AG10803 (cell line): ENCODE measurements around the gene PNPLA7.

Experiments
- DNase-seq: peaks from one replicate; pipeline ENCODE4 v3.0.0; 2010; ENCODE audit warnings: low read depth
- H3K4me3 ChIP-seq: 2 replicates; pipeline ENCODE4 v1.5.1; 2011; ENCODE audit warnings: mild to moderate bottlenecking, low read length, control low read depth
- TF ChIP-seq, protein P1 (sequence below): conservative IDR thresholded peaks from 2 replicates; pipeline ENCODE4 v1.5.1; 2011; ENCODE audit warnings: mild to moderate bottlenecking, low read length, control low read depth, inconsistent platforms

Gene PNPLA7

DNA sequence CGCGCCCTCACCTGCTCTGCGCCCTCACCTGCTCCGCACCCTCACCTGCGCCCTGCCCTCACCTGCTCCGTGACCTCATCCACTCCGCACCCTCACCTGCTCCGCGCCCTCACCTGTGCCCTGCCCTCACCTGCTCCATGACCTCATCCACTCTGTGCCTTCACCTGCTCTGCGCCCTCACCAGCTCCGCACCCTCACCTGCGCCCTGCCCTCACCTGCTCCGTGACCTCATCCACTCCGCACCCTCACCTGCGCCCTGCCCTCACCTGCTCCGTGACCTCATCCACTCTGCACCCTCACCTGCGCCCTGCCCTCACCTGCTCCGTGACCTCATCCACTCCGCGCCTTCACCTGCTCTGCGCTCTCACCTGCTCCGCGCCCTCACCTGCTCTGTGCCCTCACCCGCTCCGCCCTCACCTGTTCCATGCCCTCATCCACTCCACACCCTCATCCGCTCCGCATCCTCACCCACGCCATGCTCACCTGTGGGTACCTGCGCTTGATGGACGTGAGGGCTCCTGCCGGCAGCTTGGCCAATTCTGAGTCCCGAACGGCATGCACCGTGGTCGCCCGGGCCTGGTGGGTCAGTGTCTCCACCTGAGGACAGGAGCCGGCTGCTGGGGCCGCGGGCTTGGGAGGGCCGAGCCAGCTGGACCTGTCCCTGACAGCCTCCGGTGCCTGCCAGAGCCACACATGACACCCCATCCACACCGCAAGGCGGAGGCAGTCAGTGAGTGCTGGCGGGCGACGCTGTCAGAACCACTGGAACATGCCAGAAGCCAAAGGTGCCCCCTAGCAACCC, 55.5 kb downstream of the PNPLA7 start:
- TF ChIP-seq, protein P1, sequence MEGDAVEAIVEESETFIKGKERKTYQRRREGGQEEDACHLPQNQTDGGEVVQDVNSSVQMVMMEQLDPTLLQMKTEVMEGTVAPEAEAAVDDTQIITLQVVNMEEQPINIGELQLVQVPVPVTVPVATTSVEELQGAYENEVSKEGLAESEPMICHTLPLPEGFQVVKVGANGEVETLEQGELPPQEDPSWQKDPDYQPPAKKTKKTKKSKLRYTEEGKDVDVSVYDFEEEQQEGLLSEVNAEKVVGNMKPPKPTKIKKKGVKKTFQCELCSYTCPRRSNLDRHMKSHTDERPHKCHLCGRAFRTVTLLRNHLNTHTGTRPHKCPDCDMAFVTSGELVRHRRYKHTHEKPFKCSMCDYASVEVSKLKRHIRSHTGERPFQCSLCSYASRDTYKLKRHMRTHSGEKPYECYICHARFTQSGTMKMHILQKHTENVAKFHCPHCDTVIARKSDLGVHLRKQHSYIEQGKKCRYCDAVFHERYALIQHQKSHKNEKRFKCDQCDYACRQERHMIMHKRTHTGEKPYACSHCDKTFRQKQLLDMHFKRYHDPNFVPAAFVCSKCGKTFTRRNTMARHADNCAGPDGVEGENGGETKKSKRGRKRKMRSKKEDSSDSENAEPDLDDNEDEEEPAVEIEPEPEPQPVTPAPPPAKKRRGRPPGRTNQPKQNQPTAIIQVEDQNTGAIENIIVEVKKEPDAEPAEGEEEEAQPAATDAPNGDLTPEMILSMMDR: no peak
- no peak overlapping the region for H3K4me3 ChIP-seq
- DNase-seq: no peak

DNA sequence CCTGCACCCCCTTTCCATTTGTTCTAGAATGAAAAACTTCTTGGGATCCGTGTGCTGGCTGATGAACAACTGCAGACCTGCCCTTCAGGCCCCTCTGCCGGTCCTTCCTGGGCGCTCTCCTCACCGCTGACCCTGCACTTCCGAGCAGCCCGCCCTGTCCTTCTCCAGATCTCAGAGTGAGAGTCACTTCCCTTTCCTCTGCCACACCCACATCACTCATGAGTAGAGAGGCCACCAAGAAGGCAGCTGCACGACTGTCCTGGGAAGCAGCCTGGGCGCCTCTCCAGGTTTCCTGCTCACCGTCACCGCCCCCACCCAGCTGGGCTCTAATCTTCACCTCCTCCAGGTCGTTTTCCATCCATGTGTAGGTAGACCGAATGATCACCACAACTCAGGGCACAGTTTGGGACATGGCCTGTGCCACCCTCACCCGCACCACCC, 56.1 kb downstream of the PNPLA7 start:
- no peak for DNase-seq
- no peak overlapping the region for H3K4me3 ChIP-seq
- TF ChIP-seq, protein P1: no peak

DNA sequence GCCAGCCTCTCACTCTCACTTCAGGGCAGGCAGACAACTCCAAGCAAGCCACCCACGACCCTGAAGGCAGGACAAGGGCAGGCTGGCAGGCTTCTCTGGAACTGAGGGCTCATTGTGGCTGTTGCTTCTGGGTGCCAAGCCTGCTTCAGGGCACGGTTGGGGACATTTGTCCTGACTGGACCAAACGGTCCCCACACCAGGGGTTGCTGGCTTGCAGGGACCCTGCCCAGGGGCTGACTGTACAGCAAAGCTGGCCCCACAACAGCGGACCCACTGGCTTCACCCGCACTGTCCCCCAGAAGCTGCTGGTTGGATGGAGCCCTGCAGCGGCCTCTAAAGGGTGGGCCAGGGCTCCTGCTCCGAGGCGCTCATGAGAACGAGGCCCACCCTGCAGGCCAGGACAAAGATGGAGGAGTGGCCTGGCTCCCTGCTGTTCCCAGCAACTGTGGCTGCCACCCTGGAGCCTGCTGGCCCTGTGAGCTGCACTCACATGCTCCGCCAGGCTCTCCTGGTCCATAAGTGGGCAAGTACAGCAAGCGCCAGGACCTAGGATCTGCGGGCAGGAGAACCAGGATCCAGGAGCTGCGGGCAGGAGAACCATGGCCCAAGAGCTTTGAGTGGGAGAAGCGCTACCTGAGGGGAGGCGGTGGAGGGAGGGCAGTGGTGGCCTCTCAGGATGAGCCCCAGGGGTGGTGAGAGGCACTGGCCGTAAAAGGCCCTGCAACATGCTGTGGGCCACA, 56.7 kb downstream of the PNPLA7 start:
- no peak overlapping the region for H3K4me3 ChIP-seq
- TF ChIP-seq, protein P1: no peak
- DNase-seq: no peak

DNA sequence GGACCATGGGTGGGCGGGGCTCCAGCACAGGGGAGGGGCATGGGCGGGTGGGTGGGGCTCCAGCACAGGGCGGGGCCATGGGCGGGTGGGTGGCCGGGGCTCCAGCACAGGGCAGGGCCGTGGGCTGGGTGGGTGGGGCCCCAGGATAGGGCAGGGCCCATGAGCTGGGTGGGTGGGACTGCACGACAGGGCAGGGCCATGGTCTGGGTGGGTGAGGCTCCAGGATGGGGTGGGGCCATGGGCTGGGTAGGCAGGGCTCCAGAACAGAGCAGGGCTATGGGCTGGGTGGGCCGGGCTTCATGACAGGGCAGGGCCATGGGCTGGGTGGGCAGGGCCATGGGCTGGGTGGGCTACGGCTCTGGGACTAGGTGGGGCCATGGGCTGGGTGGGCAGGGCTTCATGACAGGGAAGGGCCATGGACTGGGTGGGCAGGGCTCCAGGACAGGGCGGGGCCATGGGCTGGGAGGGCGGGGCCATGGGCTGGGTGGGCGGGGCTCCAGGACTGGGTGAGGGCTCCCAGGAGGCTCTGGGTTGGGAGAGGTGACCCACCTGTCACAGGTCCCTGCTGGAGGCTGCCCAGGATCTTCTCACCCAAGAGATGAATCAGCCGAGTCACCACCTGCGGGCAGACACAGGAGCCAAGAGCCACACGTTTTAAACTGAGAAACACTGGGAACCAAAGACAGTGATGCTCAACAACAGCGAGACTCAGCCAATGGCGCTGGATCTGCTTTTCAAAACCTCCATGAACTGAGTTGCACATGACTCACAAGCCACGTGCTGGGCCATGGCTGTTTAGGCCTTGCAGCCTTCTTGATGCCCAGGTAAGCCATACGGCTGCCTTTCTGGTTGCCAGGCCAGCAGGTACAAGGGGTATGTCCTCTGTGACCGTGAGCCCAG, 57.5 kb downstream of the PNPLA7 start:
- no peak for DNase-seq
- H3K4me3 ChIP-seq: no peak overlapping the region
- TF ChIP-seq, protein P1: no peak

DNA sequence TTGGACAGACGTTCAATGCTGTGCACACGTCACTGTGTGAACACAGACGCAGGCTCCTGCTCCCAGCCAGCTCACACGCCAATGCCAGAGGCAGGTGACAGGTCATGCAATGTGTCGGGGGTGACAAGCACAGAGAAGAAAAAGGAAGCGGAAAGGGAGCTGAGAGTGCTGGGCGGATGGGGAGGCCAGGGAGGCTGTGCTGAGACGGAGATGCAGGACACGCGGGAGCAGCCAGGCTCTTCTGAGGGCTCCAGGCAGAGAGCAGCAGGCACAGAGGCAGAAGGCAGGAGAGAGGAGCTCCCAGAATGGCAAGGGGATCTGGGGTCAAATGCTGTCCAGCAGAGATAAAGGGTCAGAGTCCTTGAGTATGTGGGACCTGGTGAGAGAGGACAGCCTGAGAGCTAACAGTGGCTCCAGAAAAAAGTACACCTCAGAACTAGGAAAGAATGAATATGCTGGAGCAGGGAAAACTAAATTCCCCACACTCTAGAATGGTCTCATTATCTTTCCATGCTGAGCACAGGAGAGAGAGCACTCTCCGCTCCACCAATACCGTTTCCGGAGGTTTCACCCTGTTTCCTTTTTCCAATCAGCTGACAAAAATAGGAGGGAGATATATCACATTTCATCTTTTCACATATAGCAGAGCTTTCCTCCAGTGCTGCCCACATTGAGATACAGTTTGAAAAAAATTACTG, 58.3 kb downstream of the PNPLA7 start:
- H3K4me3 ChIP-seq: no peak overlapping the region
- no peak for DNase-seq
- TF ChIP-seq, protein P1: no peak

DNA sequence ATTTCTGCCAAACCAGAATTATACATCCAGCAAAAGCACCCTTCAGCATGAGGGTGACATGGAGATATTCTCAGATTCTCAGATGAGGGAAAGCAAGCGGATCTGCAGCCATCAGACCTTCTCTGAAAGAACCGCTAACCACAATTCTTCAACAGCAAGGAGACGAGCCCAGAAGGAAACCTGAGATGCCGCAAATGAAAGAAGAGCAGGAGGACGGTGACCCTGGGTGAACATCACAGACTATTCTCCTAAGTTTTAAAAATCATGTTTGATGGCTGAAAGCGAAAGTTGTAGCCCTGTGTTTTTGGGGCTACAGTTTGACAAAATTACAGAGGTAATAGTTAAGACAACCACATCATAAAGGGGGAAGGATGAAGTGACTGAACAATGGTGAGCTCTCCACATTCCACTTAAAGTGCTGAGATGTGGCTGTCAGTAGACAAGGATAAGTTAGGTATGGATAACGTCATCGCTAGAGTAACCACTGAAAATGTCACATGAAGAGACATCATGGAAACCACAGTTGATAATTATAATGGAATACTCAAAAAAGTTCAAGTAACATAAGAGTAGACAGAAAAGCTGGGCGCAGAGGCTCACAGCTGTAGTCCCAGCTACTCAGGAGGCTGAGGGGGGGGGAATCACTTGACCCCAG, 59.5 kb downstream of the PNPLA7 start:
- no peak overlapping the region for H3K4me3 ChIP-seq
- DNase-seq: no peak
- TF ChIP-seq, protein P1: no peak
